Glutamatergic neuron (in vitro differentiated cells): ENCODE results near the gene NOL6. TPM values are rescaled to one million over a fixed set of nuclear protein-coding genes. Genes with fewer than 3 reads are reported as not detected.

Experiments used
- DNase-seq: peaks from one replicate; pipeline ENCODE4 v3.0.0; 2022
- H3K27ac Mint-ChIP-seq: one replicate; pipeline ENCODE4 v1.8.0; 2020; ENCODE audit warnings: mild to moderate bottlenecking, mixed read lengths, inconsistent platforms; ENCODE audit not compliant: unreplicated experiment
- H3K27me3 Mint-ChIP-seq: one replicate; pipeline ENCODE4 v1.8.0; 2020; ENCODE audit warnings: mild to moderate bottlenecking, moderate library complexity, mixed read lengths, inconsistent platforms; ENCODE audit not compliant: unreplicated experiment
- H3K36me3 Mint-ChIP-seq: one replicate; pipeline ENCODE4 v1.8.0; 2020; ENCODE audit warnings: mild to moderate bottlenecking, mixed read lengths, inconsistent platforms; ENCODE audit not compliant: unreplicated experiment
- H3K4me1 Mint-ChIP-seq: one replicate; pipeline ENCODE4 v1.8.0; 2020; ENCODE audit warnings: mild to moderate bottlenecking, low read depth, mixed read lengths, inconsistent platforms; ENCODE audit not compliant: unreplicated experiment
- H3K4me3 Mint-ChIP-seq: one replicate; pipeline ENCODE4 v1.8.0; 2020; ENCODE audit warnings: mild to moderate bottlenecking, mixed read lengths, inconsistent platforms; ENCODE audit not compliant: unreplicated experiment
- H3K9me3 Mint-ChIP-seq: one replicate; pipeline ENCODE4 v1.8.0; 2020; ENCODE audit warnings: mild to moderate bottlenecking, moderate library complexity, mixed read lengths, inconsistent platforms; ENCODE audit not compliant: unreplicated experiment
- total RNA-seq: library from RNA; stranded (reverse); fragmentation: NEBNext Ultra II Directional; extraction: Animal tissue kit (Norgen Biotek cat#: 25700); gene quantifications from one replicate; pipeline ENCODE4 v1.2.1, GENCODE V29; 2021; ENCODE audit not compliant: unreplicated experiment
- TF ChIP-seq, protein P1 (sequence below): fragments of 200-600 bp; sonication (generic); IDR thresholded peaks from one replicate; pipeline ENCODE4 v1.5.0; 2021; ENCODE audit not compliant: partially characterized antibody, unreplicated experiment

NOL6 gene
- total RNA-seq, 1 donor from 2014 or later, result 25.6 TPM

DNA sequence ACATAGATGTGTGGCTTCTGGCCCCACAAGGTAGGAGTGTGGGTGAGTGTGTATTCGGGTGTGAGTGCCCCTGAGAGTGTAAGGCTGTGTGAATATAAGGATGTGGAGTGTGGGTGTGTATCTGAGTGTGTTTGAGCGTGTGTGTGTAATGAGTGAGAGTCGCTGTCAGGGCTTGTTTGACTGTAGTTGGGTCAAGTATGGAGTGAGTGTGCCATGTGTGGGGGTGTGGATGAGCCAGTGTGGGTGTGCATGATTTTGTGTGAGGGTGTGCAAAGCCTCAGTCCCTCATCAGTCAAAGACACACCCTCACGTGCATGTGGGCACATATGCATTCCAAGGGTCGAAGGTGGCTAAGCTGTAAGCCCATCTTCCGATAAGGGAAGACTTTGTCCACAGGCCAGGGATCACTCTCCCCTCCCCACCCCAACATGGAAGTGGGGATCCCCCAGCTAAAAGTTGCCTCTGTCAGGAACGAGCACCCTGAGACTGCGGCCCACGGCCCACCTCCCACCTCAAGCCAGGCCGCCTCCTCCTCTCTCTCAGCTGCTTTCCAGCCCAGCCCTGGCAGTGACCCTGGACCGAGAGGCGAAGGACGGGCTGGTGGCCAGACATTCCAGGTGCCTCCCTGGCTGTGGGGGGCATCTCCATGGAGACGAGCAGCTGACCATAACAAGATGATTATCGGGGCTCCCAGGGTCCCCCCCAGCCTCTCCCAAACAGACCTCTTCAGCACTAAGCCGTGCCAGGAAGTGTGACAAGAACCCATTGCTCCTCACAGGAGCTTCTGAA is 39.2 kb downstream of the NOL6 start:
- Mint-ChIP-seq H3K4me3 (no peak overlapping the region), H3K27ac (no peak overlapping the region), H3K27me3 (peaks cover 13% of the 10 kb centered on the region), H3K9me3 (peaks cover 6% of the 10 kb centered on the region), H3K36me3 (no peaks in the 10 kb centered on the region), H3K4me1 (peaks cover 7% of the 10 kb centered on the region)
- DNase-seq, result no peak
- TF ChIP-seq, protein P1, sequence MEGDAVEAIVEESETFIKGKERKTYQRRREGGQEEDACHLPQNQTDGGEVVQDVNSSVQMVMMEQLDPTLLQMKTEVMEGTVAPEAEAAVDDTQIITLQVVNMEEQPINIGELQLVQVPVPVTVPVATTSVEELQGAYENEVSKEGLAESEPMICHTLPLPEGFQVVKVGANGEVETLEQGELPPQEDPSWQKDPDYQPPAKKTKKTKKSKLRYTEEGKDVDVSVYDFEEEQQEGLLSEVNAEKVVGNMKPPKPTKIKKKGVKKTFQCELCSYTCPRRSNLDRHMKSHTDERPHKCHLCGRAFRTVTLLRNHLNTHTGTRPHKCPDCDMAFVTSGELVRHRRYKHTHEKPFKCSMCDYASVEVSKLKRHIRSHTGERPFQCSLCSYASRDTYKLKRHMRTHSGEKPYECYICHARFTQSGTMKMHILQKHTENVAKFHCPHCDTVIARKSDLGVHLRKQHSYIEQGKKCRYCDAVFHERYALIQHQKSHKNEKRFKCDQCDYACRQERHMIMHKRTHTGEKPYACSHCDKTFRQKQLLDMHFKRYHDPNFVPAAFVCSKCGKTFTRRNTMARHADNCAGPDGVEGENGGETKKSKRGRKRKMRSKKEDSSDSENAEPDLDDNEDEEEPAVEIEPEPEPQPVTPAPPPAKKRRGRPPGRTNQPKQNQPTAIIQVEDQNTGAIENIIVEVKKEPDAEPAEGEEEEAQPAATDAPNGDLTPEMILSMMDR, result no peak

DNA sequence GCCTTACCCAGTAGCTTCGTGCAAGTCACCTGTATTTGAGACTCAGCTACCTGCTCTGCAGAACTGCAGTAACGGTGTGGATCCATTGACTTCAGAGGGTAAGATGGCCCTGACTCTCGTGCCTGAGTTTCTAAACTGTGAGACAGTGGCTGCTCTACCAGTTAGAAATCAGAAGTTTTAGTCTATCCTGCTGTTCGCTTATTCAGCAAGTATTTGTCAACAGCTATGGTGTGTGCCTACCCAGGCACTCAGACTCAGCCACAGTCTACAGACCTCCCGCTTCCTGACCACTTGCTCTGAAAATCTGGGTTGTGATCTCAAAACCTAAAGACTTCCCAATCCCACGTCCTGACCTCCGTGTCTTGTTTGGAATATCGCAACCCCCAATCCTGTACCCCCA is 39.9 kb downstream of the NOL6 start:
- Mint-ChIP-seq H3K27me3 (peaks cover 12% of the 10 kb centered on the region), H3K36me3 (no peaks in the 10 kb centered on the region), H3K4me1 (peaks cover 7% of the 10 kb centered on the region), H3K4me3 (no peak overlapping the region), H3K9me3 (peaks cover 6% of the 10 kb centered on the region), H3K27ac (no peak overlapping the region)
- TF ChIP-seq, protein P1, result no peak
- no peak for DNase-seq

DNA sequence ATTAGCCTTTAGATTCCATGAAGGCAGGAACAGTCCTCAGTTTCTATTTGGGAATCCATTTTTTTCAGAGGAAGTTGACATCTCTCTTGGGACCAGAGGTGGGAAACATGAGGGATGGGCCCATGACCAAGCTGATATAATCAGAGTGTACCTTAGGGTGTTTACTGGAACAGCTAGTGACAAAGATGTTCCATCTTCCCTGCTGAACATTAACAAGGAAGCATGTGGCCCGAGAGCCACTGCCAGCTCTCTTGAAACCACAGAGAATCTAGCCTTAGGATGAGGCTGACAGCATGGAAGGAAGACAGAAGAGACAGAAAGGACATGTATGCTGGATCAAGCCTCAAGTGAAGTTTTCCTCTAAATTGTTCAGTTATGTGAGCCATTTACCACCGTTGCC is 42.3 kb downstream of the NOL6 start:
- peaks cover 6% of the 10 kb centered on the region for H3K9me3 Mint-ChIP-seq
- no peak for DNase-seq
- TF ChIP-seq, protein P1, result no peak
- H3K27ac Mint-ChIP-seq, result no peak overlapping the region
- H3K36me3 Mint-ChIP-seq, result no peaks in the 10 kb centered on the region
- H3K27me3 Mint-ChIP-seq, result peaks cover 14% of the 10 kb centered on the region
- H3K4me3 Mint-ChIP-seq, result no peak overlapping the region
- H3K4me1 Mint-ChIP-seq, result peaks cover 3% of the 10 kb centered on the region

DNA sequence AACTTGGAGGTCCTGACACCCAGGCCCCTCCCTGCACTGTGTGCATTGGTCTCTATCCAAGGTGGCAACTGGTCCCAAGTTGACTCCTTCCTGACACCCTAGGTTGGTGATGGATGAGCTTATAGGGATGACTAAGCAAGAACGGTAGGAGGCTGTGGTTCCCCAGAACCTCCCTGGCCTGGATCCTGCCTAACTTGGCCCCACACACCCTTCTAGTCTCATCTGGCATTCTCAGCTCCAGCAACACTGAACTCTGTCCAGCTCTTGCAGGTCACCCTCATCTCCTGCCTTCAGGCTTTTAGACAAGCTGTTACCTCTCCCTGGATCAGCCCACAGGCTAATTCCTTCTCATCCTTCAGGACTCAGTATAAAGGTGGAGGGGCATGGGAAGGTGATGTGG is 42.8 kb downstream of the NOL6 start:
- H3K9me3 Mint-ChIP-seq, result peaks cover 4% of the 10 kb centered on the region
- DNase-seq, result no peak
- TF ChIP-seq, protein P1, result no peak
- H3K27ac Mint-ChIP-seq, result no peak overlapping the region
- peaks cover 14% of the 10 kb centered on the region for H3K27me3 Mint-ChIP-seq
- no peaks in the 10 kb centered on the region for H3K36me3 Mint-ChIP-seq
- no peak overlapping the region for H3K4me3 Mint-ChIP-seq
- H3K4me1 Mint-ChIP-seq, result peaks cover 1% of the 10 kb centered on the region

DNA sequence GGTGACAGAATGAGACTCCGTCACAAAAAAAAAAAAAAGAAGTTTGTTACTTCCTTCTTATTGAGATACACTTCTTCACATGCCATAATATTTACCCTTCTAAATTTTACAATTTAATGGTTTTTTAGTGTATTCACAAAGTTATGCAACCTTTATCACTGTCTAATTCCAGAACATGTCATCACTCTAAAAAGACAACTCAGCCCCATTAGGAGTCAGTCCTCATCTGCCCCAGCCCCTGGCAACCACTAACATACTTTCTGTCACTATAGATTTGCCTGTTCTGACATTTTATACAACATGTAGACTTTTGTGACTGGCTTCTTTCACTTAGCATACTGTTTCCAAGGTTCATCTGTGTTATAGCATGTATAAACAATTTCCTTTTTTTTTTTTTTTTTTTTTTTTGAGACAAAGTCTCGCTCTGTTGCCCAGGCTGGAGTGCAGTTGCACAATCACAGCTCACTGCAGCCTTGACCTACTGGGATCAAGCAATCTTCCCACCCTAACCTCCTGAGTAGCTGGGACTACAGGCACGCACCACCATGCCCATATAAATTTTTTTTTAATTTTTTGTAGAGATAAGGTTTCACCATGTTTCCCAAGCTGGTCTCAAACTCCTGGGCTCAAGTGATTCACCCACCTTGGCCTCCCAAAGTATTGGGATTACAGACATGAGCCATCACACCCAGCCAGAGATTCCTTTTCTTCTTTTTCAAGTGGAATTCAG is 44.3 kb downstream of the NOL6 start:
- Mint-ChIP-seq H3K9me3 (peaks cover 3% of the 10 kb centered on the region), H3K27ac (no peak overlapping the region), H3K27me3 (peaks cover 9% of the 10 kb centered on the region), H3K4me3 (no peak overlapping the region), H3K4me1 (no peaks in the 10 kb centered on the region), H3K36me3 (no peaks in the 10 kb centered on the region)
- TF ChIP-seq, protein P1, result no peak
- DNase-seq, result no peak
